NCI-H460 (cell line): ENCODE data around the gene PARVB. TPM values are rescaled to one million over a fixed set of nuclear protein-coding genes. Genes with fewer than 3 reads are reported as not detected.

Experiments
- total RNA-seq: library from RNA; depleted of rRNA; stranded (reverse); fragments of >200 nt; shearing (Covaris generic); gene quantifications from 2 replicates; pipeline ENCODE4 v1.2.3, GENCODE V29; 2014; rRNA removed

PARVB gene
- total RNA-seq, 1 experiment from 2014 or later: 32.2 TPM

Other genes with a start within 250 kb of the PARVB start
- gene EFCAB6, start 212.0 kb upstream of the PARVB start, total RNA-seq: 0.40 and 0.61 TPM in 2 replicates
- not detected in 2 replicates for gene SULT4A1, start 161.8 kb upstream of the PARVB start, total RNA-seq
- gene PNPLA5, start 132.3 kb upstream of the PARVB start, total RNA-seq: not detected in 2 replicates
- 0.14 and 0.52 TPM in 2 replicates for gene PNPLA3, start 100.5 kb upstream of the PARVB start, total RNA-seq
- gene SAMM50, start 68.9 kb upstream of the PARVB start, total RNA-seq: 26.2 and 33.8 TPM in 2 replicates
- not detected in 2 replicates for gene PARVG, start 156.6 kb downstream of the PARVB start, total RNA-seq